Stimulated activated CD4-positive, alpha-beta T cell treated with anti-CD3 and anti-CD28 coated beads, Interleukin-12 subunit alpha, Interleukin-12 subunit beta, amount 100 ng/mL, for 24 hours (primary cell): Measurements from ENCODE around the gene TRAPPC10.

Source experiments
- DNase-seq, 2 experiments: peaks; one replicate each; pipeline ENCODE4 v3.0.0-alpha.2; 2020; ENCODE audit warnings: low read depth in 2 of 2

The TRAPPC10 gene

DNA sequence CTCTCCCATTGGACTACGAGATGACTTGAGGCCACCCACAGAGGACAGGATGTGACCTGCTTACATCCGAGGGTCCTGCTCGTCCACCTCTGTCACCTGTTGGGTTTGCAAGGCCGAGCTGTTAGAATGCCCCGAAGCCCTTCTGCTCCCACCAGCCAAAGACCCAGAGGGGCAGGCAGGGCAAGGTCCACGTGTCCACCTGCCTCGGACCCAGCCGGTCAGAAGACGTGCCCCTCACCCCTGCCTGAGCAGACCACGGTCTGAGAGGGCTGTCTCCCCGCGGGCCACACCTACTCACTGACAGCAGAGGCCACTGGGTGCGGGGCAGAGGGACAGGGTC is 30.3 kb upstream of the TRAPPC10 start:
- no peak for DNase-seq

DNA sequence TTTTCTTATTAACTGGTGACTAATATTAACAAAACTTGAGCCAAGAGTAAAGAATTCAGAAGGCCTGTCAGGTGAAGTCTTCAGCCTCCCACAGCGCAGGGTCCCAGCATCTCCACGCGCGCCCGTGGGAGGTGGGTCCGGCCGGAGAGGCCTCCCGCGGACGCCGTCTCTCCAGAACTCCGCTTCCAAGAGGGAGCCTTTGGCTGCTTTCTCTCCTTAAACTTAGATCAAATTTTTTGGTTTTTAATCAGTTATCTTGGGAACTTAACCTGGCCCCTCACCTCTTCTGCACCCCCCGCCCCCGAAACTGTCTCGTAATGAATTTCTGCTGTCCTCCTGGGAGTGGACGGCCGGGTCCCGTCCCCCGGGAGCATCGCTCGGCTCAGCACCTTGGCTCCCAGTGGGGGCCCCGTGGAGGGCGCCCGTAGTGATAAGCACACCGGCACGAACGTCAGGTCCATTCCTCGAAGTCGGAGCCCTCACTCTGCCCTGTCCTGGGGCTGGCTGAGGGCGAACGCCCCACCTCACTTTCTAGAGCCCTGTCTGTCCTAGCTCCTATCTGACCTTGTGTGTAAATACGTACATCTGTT is 29.5 kb upstream of the TRAPPC10 start:
- DNase-seq, result no peak

DNA sequence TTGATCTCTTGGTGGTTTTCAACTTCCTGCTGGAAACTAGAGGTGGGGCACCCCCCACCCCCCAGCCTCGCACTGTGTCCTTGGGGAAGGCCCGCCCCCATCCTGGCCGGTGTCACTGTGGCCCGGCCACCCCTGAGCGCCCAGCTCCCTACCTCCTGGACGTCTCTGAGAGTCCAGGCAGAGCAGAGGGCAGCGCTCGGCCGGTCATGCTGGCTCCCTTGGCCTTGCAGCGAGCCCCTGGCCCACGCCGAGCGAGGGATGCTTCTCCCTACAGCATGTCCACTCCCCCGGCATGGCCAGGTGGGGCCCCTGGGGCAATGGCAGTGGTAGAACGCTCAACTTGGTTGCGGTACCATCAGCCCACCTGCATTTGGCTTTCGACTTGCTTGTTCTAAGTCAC is 28.7 kb upstream of the TRAPPC10 start:
- no peak for DNase-seq

DNA sequence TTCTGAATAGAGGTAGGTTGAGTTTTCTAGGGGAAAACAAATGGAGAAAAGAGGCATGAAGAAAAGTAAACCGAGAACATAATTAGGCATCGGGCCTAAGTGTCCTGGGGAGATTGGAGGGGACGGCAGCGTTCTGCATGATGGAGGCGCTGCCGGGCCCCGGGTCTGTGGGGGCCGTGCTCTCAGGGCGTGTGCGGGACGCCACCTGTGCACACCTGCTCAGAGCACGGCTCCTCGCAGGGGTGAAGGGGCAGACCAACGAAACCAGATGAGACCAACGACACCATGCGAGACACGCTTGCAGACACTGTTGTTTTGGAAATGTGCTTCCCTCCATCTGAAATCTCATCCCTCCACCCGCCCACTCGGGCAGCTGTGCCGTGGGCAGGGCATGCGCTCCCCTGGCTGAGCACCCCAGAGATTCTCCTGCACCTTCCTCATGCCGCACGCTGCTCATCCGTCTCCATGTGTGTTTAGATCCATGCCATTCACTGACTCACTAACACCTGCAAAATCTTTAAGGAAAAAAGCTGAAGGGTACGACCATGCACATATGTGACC is 28.2 kb upstream of the TRAPPC10 start:
- DNase-seq, result no peak

DNA sequence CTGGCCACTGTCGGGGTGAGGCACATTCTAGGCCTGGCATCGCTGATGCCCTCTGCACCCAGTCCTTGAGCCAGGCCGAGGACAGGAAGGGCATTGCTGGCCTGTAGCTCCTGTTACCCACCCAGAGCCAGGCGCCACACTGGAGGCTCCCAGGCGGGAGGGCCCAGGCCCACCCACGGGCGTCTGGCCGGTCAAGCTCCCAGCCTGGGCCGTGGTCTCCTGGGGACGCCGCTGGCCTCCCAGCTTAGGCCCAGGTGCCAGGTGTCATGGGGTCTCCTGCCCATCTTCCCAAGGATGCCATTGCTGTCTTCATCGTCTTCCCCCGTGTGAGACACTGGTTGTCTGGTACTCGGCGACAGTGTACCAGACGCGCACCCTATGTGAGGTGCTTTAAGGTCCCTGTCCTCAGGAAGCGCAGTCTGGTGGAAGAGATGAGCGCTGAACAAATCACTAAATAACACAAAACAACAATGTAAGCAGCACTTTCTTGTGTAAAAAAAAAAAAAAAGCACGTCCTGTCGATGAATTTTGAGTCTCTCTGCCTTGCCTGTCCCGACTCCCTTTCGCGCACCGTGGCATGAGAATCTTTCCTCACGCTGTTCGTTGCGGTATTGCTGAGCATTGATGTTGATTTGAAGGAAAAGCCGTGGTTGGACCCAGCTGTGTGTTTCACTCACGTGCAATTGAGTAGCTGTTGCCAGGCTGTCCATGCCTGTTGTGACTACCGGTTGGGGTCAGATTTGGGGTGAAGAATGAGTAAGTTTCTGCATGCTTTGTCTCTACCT is 27.0 kb upstream of the TRAPPC10 start:
- DNase-seq, result no peak

DNA sequence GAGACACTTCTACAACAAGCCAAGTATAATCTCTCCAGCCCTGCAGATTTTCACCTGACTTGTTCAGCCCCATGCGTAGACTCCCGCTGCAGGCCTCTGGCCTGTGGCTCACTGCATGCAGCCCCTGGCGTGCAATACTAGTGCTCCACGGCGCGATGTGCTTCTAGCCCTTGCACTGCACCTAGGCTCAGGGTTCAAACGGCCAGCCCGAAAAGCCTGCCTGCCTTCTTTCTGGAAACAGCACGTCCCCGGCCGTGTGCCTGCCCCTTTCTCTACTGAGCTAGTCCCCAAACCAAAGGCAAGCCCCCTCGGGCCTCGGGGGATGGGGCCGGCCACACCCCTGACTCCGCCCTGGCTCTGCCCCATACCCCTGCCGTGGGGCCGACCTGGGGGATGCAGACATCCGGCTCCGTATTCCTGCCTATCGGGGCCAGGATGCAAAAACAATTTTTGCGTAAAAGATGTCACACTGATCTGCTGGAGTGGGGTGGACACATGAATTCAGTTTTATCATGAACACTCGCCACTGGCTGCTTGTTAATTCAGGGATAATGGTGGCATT is 26.3 kb upstream of the TRAPPC10 start:
- no peak for DNase-seq

DNA sequence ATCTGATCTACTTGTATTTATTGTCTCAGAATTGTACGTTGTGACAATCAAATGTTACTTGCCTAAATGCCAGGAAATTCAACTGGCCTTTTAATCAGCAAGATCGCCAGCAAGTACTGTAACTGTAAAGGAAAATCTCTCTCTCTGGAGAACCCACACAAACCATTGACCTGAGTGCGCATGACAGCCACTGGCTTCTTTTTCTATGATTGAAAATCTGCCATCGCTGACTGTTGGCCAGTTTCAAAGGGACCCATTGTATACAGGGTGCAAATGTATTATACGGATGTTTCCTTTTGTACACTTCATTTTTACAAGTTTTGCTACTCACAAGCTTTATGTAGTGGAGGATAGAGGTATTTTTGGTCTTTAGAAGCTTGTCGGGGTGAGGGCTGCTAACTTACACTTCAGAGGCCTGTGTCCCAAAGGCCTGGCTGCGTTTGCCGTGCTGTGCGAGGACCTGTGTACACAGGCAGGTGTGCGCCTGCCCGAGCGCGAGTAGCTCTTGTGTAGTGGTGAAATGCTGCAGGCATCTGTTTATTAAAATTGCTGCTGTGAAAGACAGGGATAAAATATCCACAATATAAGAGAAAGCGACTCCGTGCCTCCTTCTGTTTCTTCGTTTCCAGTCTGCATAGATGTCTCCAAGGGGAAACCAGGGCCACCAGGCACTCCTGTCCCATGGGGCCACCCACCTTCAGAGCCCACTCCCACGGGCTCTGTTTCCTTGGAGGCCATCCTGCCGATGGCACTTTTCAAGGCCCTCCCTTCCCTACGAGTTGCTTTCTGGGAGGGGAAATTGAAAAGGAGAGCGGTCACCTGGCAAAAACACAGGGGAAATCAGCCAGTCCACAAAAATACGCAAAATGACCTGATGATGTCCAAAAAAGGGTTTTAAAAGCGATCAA is 25.3 kb upstream of the TRAPPC10 start:
- DNase-seq, result no peak

DNA sequence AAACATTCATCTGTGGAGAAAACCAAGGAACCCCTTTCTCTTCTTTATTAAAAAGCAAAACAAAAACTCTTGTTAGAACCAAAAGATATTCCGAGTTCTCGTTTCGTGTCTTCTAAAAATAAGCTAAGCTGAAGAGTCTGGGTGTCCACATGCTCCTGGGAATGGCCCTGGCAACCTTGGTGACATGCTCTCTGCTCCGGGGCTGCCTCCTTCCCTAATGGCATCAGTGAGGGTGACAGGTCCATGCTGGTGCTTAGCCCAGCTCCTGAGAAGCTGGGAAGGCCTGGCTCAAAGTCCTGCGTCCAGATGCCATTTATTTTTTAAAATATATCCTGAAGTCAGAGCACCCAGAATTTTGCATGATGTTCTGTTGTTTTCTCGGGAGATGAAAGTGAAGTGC is 24.6 kb upstream of the TRAPPC10 start:
- no peak for DNase-seq

DNA sequence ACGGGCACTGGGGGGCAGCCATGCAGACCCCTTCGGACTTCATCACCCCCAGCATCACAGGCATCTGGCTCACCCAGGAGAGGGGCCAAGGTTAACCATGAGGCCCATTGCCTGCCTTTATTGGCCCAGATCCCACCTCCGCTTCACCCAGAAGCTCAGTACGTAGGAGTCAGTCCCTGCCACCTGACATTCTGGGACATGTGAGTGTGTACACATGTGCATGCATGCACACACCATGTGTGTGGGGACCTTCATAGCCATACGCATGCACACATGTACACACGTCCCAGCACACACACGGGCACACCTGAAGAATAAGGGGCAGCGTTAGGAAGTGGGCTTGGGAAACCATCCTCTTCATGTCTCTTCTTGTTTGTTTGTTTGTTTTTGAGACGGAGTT is 24.1 kb upstream of the TRAPPC10 start:
- DNase-seq, result no peak

DNA sequence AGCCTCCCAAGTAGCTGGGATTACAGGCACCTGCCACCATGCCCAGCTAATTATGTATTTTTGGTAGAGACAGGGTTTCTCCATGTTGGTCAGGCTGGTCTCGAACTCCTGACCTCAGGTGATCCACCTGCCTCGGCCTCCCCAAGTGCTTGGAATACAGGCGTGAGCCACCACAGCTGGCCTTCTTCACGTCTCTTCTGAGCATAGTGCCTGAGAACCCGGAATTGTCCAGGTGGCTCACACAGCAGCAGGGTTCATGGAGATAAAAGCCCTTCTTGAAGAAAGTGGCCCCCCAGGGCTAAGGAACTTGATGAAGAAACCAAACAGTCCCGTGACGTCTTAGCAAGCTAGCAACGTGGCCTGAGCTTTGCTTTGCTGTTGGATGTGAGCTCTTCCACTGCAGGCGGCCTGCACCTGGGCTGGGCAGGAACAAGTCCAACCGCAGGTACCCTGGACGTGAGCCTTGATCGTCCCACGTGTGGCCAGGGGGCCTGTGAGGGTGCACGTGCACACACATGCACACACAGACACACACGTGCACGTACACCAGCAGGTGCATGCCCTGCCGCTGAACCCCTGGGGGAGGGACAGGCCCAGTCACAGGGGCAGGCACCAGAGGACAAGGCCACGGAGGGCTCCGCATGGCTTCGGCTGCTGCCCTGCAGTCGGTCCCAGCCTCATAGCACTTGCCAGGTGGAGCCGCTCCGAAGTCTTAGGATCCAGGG is 23.4 kb upstream of the TRAPPC10 start:
- DNase-seq, result no peak

DNA sequence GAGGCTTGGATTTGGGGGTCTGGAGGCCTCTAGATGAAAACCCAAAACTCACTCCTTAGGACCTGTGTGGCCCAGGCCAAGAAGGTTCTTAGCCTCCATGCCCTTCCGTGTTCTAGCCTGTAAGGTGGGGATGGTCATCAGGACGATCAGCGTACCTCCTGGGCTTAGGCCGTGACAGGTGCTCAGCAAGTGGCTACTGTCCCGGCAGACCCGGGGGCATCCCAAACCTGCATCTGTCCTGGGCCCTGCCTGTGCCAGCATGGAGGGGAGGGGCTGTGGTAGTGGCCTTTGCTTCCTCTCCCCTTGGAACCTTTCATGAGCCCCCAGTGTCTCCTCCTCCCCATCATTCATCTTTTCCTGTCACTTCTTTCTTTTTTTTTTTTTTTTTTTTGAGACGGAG is 22.7 kb upstream of the TRAPPC10 start:
- DNase-seq, result no peak

DNA sequence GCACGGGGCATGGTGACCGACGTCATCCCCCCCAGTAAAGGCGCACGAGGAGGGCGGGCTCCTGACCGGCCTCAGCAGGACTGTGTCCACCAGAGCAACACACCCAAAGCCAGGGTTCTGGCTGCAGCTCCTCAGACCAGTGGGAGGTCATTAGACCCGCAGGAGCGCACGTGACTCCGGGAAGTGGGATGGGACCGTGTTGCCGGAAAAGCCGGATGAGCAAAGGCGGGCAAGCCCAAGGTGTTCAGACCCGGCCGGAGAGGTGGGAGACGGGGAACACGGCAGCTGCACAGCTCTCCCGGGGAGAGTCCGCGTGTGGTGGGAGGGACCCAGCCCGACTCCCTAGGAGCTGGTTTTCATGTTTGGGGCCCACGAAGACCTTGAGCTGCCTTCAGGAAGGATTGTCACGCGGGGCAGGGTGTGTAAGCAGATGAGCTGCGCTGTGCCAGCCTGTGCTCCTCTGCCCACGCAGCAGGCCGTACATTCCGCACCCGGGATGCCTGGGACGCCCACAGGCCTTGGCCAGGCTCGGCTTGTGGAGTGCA is 20.6 kb upstream of the TRAPPC10 start:
- DNase-seq, result no peak

DNA sequence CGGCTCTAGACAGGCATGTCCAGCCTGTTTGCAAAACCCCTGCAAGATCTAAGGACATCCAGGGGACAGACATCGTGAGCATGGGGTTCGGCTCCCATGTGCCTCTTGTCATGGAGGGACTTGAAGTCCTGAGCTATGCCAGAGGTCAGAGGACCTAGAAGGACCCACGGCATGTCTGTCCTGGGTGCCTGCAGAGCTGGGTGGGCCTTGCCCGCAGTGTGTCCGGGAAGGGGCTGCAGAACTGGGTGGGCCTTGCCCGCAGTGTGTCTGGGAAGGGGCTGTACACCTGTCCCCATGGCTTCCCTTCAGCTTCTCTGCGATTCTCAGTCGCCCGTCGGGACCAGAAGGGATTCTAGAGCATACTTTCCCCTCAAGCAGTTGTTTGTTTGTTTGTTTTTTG is 20.0 kb upstream of the TRAPPC10 start:
- no peak for DNase-seq

DNA sequence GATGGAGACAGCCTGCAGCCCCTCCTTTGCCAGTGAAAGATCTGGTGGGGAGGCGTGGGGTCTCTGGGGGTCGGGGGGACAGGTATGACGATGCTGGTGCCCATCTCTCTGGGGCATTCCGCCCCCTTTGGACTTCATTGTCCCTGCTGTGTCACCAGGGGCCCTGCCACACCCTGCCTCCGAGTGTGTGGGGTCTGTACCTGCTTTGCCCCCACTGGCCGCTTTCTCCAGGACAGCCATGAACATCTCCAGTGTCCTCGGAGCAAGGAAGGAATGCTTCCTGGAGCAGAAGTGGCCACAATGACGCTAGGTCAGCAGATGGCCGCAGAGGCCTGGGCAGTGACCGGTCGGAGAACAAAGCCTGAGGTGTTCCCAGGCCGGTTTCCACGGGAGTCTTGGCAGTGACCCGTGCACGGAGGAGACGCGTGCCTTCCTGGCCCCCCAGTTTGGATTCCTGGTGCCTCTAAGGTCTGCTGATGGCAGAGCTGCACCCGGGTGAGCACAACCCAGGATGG is 18.6 kb upstream of the TRAPPC10 start:
- DNase-seq, result no peak

DNA sequence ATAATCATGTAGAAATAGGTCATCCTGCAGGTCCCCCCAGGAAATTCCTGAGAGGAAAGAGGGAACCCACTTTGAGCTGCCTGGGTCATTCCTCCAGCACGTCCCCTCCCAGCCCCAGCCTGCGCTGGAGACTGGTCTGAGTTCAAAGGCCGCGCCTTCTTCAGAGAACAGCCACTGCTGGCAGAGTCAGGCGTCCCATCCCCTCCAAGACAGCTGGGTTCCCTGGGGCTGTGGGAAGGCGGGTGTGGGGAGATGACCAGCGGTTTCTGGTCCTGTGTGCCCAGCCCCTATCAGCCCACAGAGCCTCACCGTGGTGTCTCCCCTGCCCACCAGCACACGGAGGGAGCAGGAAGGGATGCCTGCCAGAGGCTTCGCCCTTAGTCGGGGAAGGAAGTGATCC is 18.0 kb upstream of the TRAPPC10 start:
- DNase-seq, result no peak

DNA sequence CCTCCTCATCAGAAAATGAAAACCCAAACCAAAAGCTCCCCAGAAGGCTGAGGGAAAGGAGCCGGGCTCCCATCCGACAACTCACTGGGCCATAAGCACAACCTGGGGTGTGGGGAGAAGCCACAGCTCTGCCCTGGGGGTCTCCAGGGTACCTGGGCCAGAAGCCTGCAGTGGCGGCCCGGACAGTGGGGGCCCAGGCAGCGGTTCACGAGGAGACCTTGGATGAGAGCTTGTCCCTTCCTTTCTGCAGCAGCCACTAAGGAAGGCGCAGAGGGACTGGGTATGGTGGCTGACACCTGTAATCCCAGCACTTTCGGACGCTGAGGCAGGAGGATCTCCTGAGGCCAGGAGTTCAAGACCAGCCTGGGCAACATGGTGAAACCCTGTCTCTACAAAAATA is 17.5 kb upstream of the TRAPPC10 start:
- DNase-seq, result no peak

DNA sequence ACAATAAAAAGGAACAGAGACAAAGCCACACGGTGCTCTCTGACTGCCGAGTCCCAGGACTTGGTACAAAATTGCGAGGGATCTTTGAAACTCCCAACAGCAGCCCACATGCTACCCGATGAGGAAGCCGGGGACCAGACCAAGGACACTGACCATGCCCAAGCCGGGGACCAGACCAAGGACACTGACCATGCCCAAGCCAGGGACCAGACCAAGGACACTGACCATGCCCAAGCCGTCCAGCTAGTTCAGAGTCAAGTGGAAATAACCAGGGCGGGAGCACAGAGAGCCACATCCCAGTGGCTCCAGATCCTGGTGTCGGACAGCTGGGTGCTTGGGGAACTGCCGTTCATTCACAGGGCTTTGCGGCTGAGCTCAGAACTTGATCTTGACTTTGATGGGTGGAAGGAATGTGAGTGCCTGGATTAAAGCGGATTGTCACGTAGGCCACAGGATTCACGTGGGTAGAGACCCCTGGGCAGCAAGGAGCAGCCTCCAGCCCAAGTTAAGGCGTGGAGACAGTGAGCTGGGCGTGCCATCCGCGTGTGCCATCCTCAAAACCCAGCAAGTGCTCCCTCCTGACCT is 16.5 kb upstream of the TRAPPC10 start:
- no peak for DNase-seq

DNA sequence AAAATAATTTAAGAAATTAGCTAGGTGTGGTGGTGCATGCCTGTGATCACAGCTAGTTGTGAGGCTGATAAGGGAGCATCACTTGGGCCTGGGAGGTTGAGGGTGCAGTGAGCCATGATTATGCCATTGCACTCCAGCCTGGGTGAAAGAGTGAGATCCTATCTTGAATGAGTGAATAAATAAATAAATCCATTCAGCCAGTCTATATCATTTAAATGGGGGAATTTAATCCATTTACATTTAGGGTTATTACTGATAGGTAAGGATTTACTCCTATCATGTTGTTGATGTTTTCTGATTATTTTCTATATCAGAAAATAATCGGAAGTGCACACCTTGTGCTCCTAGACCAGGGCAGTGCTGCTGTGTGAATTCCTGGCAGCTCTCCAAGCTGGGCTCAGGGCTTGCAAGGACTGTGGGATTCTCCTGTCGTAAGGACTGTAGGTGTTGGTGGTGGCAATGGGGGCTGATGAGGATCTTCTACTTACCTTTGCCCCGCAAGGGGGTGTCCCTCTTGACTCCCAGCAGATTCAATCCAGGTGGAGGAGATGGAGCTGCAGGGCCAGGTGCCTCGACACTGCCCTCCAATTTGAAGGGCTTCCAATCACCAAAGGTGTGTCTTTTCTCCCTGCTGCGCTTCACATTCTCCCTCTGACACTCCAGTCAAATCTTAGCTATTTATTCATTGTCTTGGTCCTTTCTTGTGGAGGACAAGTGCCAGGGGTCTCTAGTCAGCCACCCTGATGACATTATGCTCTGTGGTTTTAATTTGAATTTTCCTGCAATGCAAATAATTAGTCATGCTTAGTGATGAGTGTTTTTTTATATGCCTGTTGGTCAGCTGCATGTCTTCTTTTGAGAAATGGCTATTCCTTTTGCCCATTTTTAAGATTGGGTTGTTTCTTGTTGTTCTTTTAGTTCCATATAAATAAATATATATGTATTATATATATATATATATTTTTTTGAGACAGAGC is 14.1 kb upstream of the TRAPPC10 start:
- no peak for DNase-seq

DNA sequence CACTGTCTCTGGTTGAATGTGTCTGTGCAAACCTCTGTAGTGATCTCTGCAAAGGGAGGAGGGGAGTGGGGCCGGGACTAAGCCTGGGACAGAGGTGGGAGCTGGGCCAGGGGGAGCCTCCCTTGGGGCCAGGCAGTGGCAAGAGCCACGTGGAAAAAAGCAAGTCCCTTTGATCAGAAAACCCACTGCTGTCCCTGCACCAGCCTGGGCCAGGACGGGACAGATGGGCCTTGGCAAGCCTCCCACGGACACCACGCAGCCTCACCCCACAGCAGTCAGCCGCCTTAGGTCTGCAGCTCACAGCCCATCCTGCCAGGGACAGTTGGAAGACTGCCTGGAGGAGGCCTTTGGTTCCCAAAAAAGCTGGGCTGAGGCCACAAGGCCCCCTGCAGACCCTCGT is 11.7 kb upstream of the TRAPPC10 start:
- DNase-seq, result no peak
